Esophagus squamous epithelium (tissue), 5 donors: ENCODE measurements around the gene CCDC90B. TPM values are rescaled to one million over a fixed set of nuclear protein-coding genes. Genes with fewer than 3 reads are reported as not detected.

ENCODE experiments used
- DNase-seq: peaks from one replicate; lab custom pipeline; 2025; lab: John Stamatoyannopoulos, UW
- H3K27ac ChIP-seq, 4 donors: fragments of 200-600 bp; sonication (generic); one replicate each; pipeline ENCODE4 v1.5.1; 2016 to 2019; ENCODE audit warnings: mild to moderate bottlenecking in 1 of 4
- H3K27me3 ChIP-seq, 4 donors: fragments of 200-600 bp; sonication (generic); 1 replicate in 3 of 4; 2 replicates in 1 of 4; pipeline versions ENCODE4 v1.5.1 to v1.6.0; 2017 to 2021; ENCODE audit warnings: antibody characterized with exemption in 1 of 4
- H3K36me3 ChIP-seq, 3 donors: fragments of 200-600 bp; sonication (generic); one replicate each; pipeline ENCODE4 v1.5.1; 2016 to 2019
- H3K4me1 ChIP-seq, 3 donors: fragments of 200-600 bp; sonication (generic); one replicate each; pipeline ENCODE4 v1.5.1; 2017 to 2019
- H3K4me3 ChIP-seq, 4 donors: fragments of 200-600 bp; sonication (generic); 1 replicate in 3 of 4; 2 replicates in 1 of 4; pipeline ENCODE4 v1.5.1; 2016 to 2019; ENCODE audit warnings: mild to moderate bottlenecking in 2 of 4, moderate library complexity in 1 of 4
- H3K9me3 ChIP-seq, 3 donors: fragments of 200-600 bp; sonication (generic); one replicate each; pipeline ENCODE4 v1.5.1; 2016 to 2019
- POLR2A ChIP-seq, 4 donors: fragments of 450-650 bp; IDR thresholded peaks; one replicate each; pipeline ENCODE4 v1.6.1; 2017; ENCODE audit warnings: antibody characterized with exemption in 4 of 4, mild to moderate bottlenecking in 4 of 4, moderate library complexity in 3 of 4
- WGBS, 2 donors: methylation state at CpG; one replicate each; pipeline ENCODE4 v1.1.5; 2018; 5-methylcytosine and 5-hydroxymethylcytosine counted together
- intact Hi-C: fragments of 100-400 bp; cut with DNase I; formaldehyde crosslinking; loops from one replicate; pipeline ENCODE4 v1.15.0; 2022
- total RNA-seq, 4 donors: library from RNA; depleted of rRNA; stranded (reverse); fragments of >200 nt; gene quantifications; one replicate each; pipeline ENCODE4 v1.1.0, GENCODE V29; 2016
- TF ChIP-seq, protein P1 (sequence below), 6 experiments: fragments of 450-650 bp in 4 of 6; fragments of 200-600 bp in 2 of 6; sonication (generic) in 2 of 6; IDR thresholded peaks; one replicate each; pipeline ENCODE4 v1.5.1; 2016 to 2019; ENCODE audit warnings: antibody characterized with exemption in 6 of 6, mild to moderate bottlenecking in 4 of 6, moderate library complexity in 4 of 6
- donor health status: DM: yes; HTN: yes; CAD: no.

The CCDC90B gene
- total RNA-seq, 4 donors from 2014 or later = 17.8 to 35.0 (median 27.6) TPM

DNA sequence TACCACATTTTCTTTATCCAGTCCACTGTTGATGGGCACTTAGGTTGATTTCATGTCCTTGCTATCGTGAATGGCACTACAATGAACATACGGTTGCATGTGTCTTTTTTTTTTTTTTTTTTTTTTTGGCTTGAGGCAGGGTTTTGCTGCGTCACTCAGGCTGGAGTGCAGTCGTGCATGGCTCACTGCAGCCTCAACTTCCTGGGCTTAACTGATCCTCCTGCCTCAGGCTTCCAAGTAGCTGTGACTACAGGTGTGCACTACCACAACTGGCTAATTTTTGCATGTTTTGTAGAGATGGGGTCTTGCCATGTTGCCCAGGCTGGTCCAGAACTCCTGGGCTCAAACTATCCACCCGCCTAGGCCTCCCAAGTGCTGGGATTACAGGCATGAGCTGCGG, 1.5 kb upstream of the CCDC90B start:
- no peaks in the 10 kb centered on the region for H3K9me3 ChIP-seq
- no peak for DNase-seq
- no peak overlapping the region for H3K27ac ChIP-seq
- 50 to 93% methylated on average over 4 to 6 of the region's 6 CpGs for WGBS, 2 donors
- H3K4me3 ChIP-seq = no peak overlapping the region
- TF ChIP-seq POLR2A (IDR thresholded peaks at IDR 0.05) = no peak
- TF ChIP-seq, protein P1, sequence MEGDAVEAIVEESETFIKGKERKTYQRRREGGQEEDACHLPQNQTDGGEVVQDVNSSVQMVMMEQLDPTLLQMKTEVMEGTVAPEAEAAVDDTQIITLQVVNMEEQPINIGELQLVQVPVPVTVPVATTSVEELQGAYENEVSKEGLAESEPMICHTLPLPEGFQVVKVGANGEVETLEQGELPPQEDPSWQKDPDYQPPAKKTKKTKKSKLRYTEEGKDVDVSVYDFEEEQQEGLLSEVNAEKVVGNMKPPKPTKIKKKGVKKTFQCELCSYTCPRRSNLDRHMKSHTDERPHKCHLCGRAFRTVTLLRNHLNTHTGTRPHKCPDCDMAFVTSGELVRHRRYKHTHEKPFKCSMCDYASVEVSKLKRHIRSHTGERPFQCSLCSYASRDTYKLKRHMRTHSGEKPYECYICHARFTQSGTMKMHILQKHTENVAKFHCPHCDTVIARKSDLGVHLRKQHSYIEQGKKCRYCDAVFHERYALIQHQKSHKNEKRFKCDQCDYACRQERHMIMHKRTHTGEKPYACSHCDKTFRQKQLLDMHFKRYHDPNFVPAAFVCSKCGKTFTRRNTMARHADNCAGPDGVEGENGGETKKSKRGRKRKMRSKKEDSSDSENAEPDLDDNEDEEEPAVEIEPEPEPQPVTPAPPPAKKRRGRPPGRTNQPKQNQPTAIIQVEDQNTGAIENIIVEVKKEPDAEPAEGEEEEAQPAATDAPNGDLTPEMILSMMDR (IDR thresholded peaks at IDR 0.05) = no peak
- intact Hi-C loops = loop anchor here (10.0 kb wide), 1 partner anchor 93 kb away; the partner anchor contains the start of gene ANKRD42
- H3K27me3 ChIP-seq = no peaks in the 10 kb centered on the region
- H3K36me3 ChIP-seq = no peaks in the 10 kb centered on the region
- H3K4me1 ChIP-seq = peaks cover 20 to 30% (median 21%) of the 10 kb centered on the region in 3 donors

DNA sequence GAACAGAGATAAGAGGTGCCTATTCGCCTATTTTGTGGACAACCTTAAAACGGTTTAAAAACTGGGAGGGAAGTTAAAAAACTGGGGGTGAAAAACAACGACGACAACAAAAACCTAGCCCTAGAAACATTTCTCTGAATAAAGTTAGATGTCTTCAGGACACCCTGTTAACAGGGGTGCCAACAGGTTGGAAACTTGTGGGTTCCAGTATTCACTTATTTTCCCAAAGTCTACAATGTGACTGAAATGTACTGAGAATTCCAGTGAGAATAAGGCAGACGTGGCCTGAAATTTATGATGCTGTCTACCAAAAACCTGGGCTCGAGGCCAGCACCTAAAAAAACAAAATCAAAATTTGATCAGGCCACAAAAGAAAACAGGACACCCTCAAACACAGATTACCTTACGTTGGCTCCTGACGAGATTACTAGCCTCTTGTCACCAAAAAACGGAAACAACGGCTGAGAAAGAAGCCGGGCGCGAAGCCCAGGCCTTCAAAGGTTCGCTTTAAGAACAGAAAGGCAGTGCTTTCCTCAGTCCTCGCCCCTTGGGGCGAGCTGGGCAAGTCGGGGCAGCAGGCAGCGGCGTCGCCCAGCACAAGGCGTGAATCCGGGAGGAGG, 906 bp downstream of the CCDC90B start:
- intact Hi-C loops = loop anchor here (10.0 kb wide), 1 partner anchor 90 kb away; the partner anchor contains the start of gene ANKRD42

DNA sequence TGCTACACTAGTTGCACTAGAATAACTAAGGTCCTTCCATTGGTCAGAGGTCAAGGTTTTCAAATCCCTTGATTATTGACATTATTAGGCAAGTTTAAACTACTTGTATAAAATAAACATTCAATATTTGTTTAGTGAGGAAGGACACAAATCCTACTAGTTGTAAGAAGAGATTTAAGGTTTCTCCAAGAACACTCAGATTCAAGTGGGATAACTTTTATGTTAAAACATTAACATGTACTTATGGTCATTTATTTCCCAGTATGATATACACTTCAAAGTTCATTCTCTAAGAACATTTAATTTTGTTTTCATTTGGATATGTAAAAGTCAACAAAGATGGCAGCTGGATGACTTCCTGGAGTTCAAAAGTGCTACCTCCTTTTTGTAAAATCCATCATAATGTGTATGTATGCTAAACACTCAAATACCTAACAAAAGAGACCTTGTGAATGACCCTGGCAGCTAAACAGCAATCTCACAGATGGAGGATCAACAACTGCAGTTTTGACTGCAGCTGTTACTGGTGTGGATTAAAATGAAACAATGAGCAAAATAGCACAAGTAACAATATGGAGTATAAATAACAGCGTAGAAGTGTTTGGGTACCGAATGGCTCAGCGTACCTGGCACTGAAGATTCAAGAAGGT, 1.5 kb downstream of the CCDC90B start:
- DNase-seq = no peak
- 1 to 18% methylated on average over 3 of the region's 3 CpGs for WGBS, 2 donors
- no peak for TF ChIP-seq POLR2A (IDR thresholded peaks at IDR 0.05)
- TF ChIP-seq, protein P1 (IDR thresholded peaks at IDR 0.05) = no peak
- Histone ChIP-seq H3K9me3 (no peaks in the 10 kb centered on the region), H3K36me3 (peaks cover 0 to 10% (median 0%) of the 10 kb centered on the region in 3 donors), H3K27me3 (no peaks in the 10 kb centered on the region), H3K4me1 (peaks cover 20 to 49% (median 25%) of the 10 kb centered on the region in 3 donors), H3K4me3 (peak overlapping the region; percentile 67 to 90 (median 76)), H3K27ac (peak overlapping the region; percentile 94 to 99 (median 97))
- intact Hi-C loops = loop anchor here (10.0 kb wide), 1 partner anchor 90 kb away; the partner anchor contains the start of gene ANKRD42

More for the DNA sequence above, 906 bp downstream of the CCDC90B start:
- Histone ChIP-seq H3K27ac (peak overlapping the region; percentile 94 to 99 (median 97)), H3K4me1 (peaks cover 20 to 49% (median 25%) of the 10 kb centered on the region in 3 donors), H3K9me3 (no peaks in the 10 kb centered on the region), H3K27me3 (no peaks in the 10 kb centered on the region), H3K4me3 (peak overlapping the region; percentile 67 to 90 (median 76)), H3K36me3 (peaks cover 0 to 4% (median 0%) of the 10 kb centered on the region in 3 donors)
- TF ChIP-seq POLR2A (IDR thresholded peaks at IDR 0.05) = no peak
- TF ChIP-seq, protein P1 (IDR thresholded peaks at IDR 0.05) = no peak
- 1% methylated on average over 13 to 15 of the region's 22 CpGs for WGBS, 2 donors
- no peak for DNase-seq

DNA sequence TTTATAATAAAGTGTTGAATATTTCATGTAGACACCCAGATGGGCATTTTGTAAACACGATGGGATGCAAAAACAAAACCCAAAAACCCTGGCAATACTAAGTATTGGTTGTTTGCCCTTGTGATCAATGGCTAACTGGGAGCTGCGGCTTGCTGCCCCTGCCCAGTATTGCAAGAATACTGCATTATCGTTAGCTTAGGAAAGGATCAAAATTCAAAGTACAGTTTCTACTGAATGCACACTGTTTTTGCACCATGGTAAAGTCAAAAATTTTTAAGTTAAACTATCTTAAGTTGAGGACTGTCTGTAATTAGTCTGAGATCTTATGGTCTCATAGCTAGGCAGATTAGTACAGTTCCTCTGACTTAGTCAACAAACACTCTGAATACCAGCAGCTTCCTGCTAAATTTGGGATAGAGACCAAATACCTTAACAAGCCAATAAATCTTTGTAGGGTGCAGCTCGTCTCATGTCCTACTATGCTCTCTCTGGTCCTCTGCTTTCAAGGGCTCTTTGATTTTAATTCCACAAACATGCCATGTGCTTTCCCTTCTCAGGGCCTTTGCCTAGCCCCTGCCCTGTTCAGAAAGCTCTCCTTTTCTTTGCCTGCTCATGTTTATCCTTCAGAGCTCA, 4.0 kb downstream of the CCDC90B start:
- H3K4me3 ChIP-seq = no peak overlapping the region
- H3K27me3 ChIP-seq = no peaks in the 10 kb centered on the region
- 58 to 82% methylated on average over 4 of the region's 4 CpGs for WGBS, 2 donors
- TF ChIP-seq, protein P1 (IDR thresholded peaks at IDR 0.05) = no peak
- no peak for TF ChIP-seq POLR2A (IDR thresholded peaks at IDR 0.05)
- H3K9me3 ChIP-seq = no peaks in the 10 kb centered on the region
- H3K36me3 ChIP-seq = peaks cover 0 to 34% (median 0%) of the 10 kb centered on the region in 3 donors
- peak overlapping the region in 2 of 4 donors; percentile 32 to 51 for H3K27ac ChIP-seq
- no peak for DNase-seq
- intact Hi-C loops = loop anchor here (10.0 kb wide), 1 partner anchor 87 kb away; the partner anchor contains the start of gene ANKRD42
- H3K4me1 ChIP-seq = peaks cover 20 to 49% (median 25%) of the 10 kb centered on the region in 3 donors
